GM18909 (cell line): ENCODE measurements around the gene CFAP299.
"Not testable (repeated sequence)": the region's sequence is repeated elsewhere in the genome, so short reads cannot be mapped to it uniquely, and the experiment has no call there.

Source experiments
- ATAC-seq: cut with Tn5 transposase; IDR thresholded peaks from one replicate; pipeline ENCODE4 v1.9.1; 2021; ENCODE audit warnings: mild to moderate bottlenecking; ENCODE audit not compliant: unreplicated experiment, poor library complexity

CFAP299 gene

GRCh38 chr4:80324171-80324570 lies 11.4 kb upstream of the CFAP299 start:
- ATAC-seq: no peak

GRCh38 chr4:80331693-80332092 lies 3.8 kb upstream of the CFAP299 start:
- no peak for ATAC-seq

- no peak for ATAC-seq
Observed at GRCh38 chr4:80333121-80333520, 2.4 kb upstream of the CFAP299 start.

- no peak for ATAC-seq
Observed at GRCh38 chr4:80334568-80334967, 962 bp upstream of the CFAP299 start.

GRCh38 chr4:80335226-80335553 lies 340 bp upstream of the CFAP299 start:
- no peak for ATAC-seq

- no peak for ATAC-seq
Observed at GRCh38 chr4:80336582-80336981, 1.1 kb downstream of the CFAP299 start.

GRCh38 chr4:80340036-80340435 lies 4.5 kb downstream of the CFAP299 start:
- no peak for ATAC-seq

GRCh38 chr4:80342684-80343083 lies 7.2 kb downstream of the CFAP299 start:
- not testable (repeated sequence) for ATAC-seq

- ATAC-seq: no peak
Observed at GRCh38 chr4:80343887-80344286, 8.4 kb downstream of the CFAP299 start.

- no peak for ATAC-seq
Observed at GRCh38 chr4:80360084-80360483, 24.6 kb downstream of the CFAP299 start.

GRCh38 chr4:80360900-80361299 lies 25.4 kb downstream of the CFAP299 start:
- no peak for ATAC-seq

GRCh38 chr4:80361329-80361900 lies 25.9 kb downstream of the CFAP299 start:
- ATAC-seq: no peak

- peak; percentile 67 for ATAC-seq
Observed at GRCh38 chr4:80362578-80363181, 27.1 kb downstream of the CFAP299 start.

- ATAC-seq: peak; percentile 86
Observed at GRCh38 chr4:80365928-80366327, 30.4 kb downstream of the CFAP299 start.

- no peak for ATAC-seq
Observed at GRCh38 chr4:80367737-80368136, 32.2 kb downstream of the CFAP299 start.

GRCh38 chr4:80370635-80371034 lies 35.1 kb downstream of the CFAP299 start:
- ATAC-seq: no peak

- ATAC-seq: no peak
Observed at GRCh38 chr4:80371046-80371445, 35.5 kb downstream of the CFAP299 start.

- ATAC-seq: no peak
Observed at GRCh38 chr4:80374180-80374579, 38.6 kb downstream of the CFAP299 start.

GRCh38 chr4:80382090-80382832 lies 46.7 kb downstream of the CFAP299 start:
- ATAC-seq: no peak

GRCh38 chr4:80385397-80386280 lies 50.1 kb downstream of the CFAP299 start:
- ATAC-seq: no peak
